ENCODE data around the gene TBC1D22A.

TBC1D22A gene

GRCh38 chr22:47157486-47158270, 395.2 kb downstream of the TBC1D22A start:
- H3K27ac ChIP-seq (ENCODE audit: poor library complexity, severe bottlenecking): no peak overlapping the region
- no peak for TF ChIP-seq CTCF (IDR thresholded peaks at IDR 0.05; ENCODE audit: poor library complexity, severe bottlenecking)
- ATAC-seq (ENCODE audit: low read depth): no peak
- H3K9me3 ChIP-seq (ENCODE audit: severe bottlenecking): no peaks in the 10 kb centered on the region
- no peak overlapping the region for H3K4me3 ChIP-seq (ENCODE audit: severe bottlenecking)
- H3K27me3 ChIP-seq (ENCODE audit: insufficient read depth, poor library complexity, severe bottlenecking): no peaks in the 10 kb centered on the region
- no peaks in the 10 kb centered on the region for H3K4me1 ChIP-seq (ENCODE audit: insufficient read depth, poor library complexity, severe bottlenecking)
- no peaks in the 10 kb centered on the region for H3K36me3 ChIP-seq (ENCODE audit: low read depth)
- no peak for DNase-seq (ENCODE audit: low spot score)

GRCh38 chr22:47158457-47158856, 396.0 kb downstream of the TBC1D22A start:
- DNase-seq (ENCODE audit: low spot score) (no peak), ATAC-seq (ENCODE audit: low read depth) (no peak)
- H3K9me3 ChIP-seq (ENCODE audit: severe bottlenecking): no peaks in the 10 kb centered on the region
- no peaks in the 10 kb centered on the region for H3K36me3 ChIP-seq (ENCODE audit: low read depth)
- H3K27ac ChIP-seq (ENCODE audit: poor library complexity, severe bottlenecking): no peak overlapping the region
- H3K27me3 ChIP-seq (ENCODE audit: insufficient read depth, poor library complexity, severe bottlenecking): no peaks in the 10 kb centered on the region
- no peak overlapping the region for H3K4me3 ChIP-seq (ENCODE audit: severe bottlenecking)
- no peak for TF ChIP-seq CTCF (IDR thresholded peaks at IDR 0.05; ENCODE audit: poor library complexity, severe bottlenecking)
- no peaks in the 10 kb centered on the region for H3K4me1 ChIP-seq (ENCODE audit: insufficient read depth, poor library complexity, severe bottlenecking)

GRCh38 chr22:47159592-47159991, 397.1 kb downstream of the TBC1D22A start:
- no peaks in the 10 kb centered on the region for H3K27me3 ChIP-seq (ENCODE audit: insufficient read depth, poor library complexity, severe bottlenecking)
- TF ChIP-seq CTCF (IDR thresholded peaks at IDR 0.05; ENCODE audit: poor library complexity, severe bottlenecking): no peak
- H3K4me3 ChIP-seq (ENCODE audit: severe bottlenecking): no peak overlapping the region
- no peaks in the 10 kb centered on the region for H3K36me3 ChIP-seq (ENCODE audit: low read depth)
- DNase-seq (ENCODE audit: low spot score) (no peak), ATAC-seq (ENCODE audit: low read depth) (no peak)
- H3K9me3 ChIP-seq (ENCODE audit: severe bottlenecking): no peaks in the 10 kb centered on the region
- no peak overlapping the region for H3K27ac ChIP-seq (ENCODE audit: poor library complexity, severe bottlenecking)
- H3K4me1 ChIP-seq (ENCODE audit: insufficient read depth, poor library complexity, severe bottlenecking): no peaks in the 10 kb centered on the region

- Histone ChIP-seq H3K27me3 (ENCODE audit: insufficient read depth, poor library complexity, severe bottlenecking) (no peaks in the 10 kb centered on the region), H3K36me3 (ENCODE audit: low read depth) (no peaks in the 10 kb centered on the region), H3K9me3 (ENCODE audit: severe bottlenecking) (no peaks in the 10 kb centered on the region), H3K27ac (ENCODE audit: poor library complexity, severe bottlenecking) (no peak overlapping the region), H3K4me3 (ENCODE audit: severe bottlenecking) (no peak overlapping the region), H3K4me1 (ENCODE audit: insufficient read depth, poor library complexity, severe bottlenecking) (no peaks in the 10 kb centered on the region)
- ATAC-seq (ENCODE audit: low read depth) (no peak), DNase-seq (ENCODE audit: low spot score) (peak; percentile 55)
- no peak for TF ChIP-seq CTCF (IDR thresholded peaks at IDR 0.05; ENCODE audit: poor library complexity, severe bottlenecking)
Measured at GRCh38 chr22:47160141-47160541, 397.7 kb downstream of the TBC1D22A start.

All from RWPE2 (cell line).